GM18499 (cell line): Measurements from ENCODE around the gene NR4A3.

Source experiments
- ATAC-seq: cut with Tn5 transposase; IDR thresholded peaks from one replicate; pipeline ENCODE4 v1.9.1; 2021; ENCODE audit warnings: moderate number of reproducible peaks; ENCODE audit not compliant: insufficient read depth, unreplicated experiment

Gene NR4A3

DNA sequence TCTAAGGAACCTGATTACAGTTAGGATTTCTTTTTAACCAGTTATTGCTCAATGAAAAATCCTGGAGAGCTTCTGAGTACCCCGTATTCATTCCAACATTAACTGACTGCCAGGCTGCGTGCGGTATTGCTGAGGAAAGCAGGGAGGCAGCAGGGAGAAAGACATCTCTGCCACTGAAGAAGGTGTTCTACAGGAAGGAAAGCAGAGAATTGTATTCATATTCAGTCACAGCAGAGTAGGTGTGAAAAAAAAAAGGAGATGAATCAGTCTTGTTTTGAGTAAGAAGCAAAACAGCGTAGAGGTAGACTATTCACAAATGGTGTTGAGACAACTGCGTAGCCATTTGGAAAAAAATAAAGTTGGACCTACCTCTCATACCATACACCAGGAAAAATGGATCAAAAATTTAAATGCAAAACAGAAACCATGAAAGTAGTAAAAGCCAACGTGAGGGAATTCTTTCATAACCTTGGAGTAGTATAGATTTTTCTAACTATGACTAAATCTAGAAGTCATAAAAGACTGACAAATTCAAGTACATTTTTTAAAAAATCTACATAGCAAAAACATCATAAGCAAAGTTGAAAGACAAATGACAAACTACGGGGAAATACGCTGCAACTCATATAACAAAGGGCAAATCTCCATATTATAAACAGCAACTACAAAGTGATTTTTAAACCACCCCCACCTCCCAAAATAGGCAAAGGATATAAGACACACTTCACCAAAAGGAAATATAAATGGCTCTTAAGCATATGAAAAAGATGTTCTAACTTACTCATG lies 9.9 kb upstream of the NR4A3 start:
- ATAC-seq, result no peak

DNA sequence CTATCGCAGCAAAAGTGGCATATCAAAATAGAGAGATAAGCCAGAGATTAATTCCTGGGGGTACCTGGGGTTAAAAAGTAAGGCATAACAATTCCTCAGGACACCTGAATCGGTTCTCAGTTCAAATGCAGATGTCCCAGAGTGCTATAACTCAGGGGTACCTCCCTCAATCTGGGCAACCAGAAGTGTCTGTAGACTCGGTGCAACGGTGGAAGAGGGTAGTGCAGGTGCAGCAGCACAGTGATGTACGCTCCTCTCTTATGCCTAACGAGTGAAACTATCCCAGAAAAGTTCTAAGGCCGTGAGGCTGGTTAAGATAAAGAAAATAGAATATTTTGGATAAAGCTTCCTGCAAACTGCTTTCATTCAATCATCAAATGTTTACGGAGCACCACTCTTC lies 7.9 kb upstream of the NR4A3 start:
- ATAC-seq, result no peak

DNA sequence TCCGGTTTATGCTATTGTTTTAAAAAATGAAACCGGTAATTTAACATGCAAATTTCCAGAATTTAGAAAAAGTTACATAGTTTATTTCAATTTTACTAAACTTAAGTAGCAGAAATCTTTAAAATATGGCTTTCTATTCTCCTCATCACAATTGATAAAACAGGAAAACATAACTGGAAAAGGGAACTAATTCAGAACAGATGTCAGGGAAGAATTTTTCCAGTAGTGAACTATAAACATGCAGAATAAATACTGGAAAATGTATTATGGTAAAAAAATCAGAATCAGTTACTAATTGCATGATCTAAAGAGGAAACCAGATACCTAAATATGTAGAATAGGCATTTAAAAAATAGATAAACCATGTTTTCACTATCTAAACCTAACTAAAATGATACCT lies 7.3 kb upstream of the NR4A3 start:
- no peak for ATAC-seq

DNA sequence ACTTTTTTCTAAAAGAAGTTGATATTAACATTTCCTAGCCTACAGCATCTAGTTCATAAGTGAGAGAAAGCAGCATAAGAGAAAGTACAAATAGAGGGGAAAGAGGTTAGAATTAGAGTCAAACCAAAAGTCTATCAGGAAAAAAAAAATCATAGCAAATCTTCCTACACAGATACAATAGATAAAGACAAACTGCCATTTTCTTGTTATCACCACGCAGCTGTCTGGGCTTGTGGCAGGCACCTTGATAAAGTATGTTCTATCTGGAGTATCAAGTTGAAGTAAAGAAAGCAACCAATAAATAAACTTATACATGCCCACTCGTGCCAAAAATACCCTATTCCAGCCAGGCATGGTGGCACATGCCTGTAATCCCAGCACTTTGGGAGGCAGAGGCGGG lies 5.3 kb upstream of the NR4A3 start:
- ATAC-seq, result no peak

DNA sequence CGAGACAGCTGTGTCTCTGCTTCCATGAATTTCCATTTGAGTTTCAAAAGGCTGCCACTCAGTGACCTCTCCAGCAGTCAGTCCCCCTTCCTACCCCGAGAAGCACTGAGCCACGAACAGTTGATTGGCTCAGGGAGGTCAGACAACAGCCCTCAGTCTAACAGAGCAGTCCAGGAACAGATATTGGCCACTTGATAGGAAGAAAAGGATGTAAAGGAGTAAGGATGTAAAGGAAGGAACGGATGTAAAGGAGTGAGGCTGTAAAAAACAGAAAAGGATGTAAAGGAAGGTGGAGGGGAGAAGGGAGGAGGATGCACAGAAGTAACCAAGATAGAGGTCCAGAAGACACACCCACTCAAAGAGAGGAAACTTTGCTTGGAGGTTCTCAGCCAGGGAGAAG lies 3.2 kb upstream of the NR4A3 start:
- no peak for ATAC-seq

DNA sequence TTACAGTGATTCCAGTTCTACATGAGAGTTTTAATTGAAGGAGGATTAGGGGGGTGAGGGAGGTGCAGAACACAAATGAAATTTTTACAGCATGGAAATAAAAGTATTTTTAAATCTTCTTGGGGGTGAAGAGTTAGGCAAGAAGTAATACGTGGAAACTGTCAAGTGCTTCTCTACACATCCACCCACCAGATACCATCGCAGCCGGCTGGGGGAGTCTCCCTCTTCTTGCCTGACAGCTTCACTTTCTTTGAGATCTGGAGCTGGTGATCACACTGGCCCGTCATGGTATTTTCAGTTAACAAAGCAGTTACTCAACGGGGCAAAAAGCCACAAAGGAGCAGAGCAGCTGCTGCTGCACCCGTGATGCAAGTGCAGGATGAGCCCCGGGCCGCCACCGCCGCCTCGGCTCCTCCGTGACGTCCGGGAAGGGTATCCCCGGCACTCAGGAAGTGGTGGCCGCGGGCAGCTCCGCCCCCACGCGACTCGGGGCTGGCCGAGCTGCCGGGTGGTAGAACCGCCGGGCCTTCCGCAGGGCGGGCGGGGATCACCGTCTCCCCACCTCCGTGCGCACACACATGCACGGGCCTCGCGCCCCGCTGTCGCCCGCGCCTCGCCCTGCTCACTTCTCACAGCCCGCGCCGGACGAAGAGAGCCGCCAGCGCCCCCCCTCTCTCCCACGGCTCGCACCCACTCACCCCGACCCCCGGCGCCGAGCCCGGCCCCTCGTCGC lies 2.4 kb upstream of the NR4A3 start:
- ATAC-seq, result peak; percentile 26

DNA sequence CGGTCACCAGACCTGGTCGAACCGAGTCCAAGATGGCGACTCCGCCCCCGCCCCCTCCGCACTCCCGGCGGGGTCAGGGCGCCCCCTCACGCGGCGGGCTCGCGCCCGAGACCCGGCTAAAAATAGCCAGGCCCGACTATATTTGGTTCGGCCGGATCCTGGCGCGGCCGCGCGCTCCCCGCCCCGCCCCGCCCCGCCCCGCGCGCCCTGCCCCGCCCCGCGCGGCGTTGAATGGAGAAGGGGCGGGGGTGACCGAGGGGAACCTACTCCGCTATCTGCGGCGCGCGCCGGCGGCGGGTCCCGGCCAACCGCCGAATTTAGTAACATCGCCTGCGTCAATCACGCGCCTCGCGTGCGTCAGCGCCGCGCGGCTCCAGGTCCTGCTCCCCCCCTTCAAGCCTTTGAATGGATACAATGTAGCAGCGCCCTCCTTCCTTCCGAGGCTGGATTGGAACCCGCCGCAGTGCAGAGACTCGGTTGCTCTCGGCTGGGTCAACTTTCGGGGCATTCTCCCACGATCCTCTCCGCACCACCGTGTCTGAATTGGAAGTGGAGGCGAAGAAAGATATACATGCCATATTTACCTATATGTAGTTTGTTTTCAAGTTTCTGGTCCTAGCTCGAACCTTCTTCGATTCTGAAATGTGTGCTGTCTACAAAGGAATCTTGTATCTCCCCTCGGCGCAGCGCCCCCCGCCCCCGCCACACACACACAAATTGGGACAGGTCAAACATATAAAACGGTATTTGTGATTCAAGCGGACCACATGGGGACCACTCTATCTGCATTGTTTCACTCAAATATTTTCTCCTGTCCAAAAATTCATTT lies 1.6 kb upstream of the NR4A3 start:
- peak; percentile 25 for ATAC-seq

DNA sequence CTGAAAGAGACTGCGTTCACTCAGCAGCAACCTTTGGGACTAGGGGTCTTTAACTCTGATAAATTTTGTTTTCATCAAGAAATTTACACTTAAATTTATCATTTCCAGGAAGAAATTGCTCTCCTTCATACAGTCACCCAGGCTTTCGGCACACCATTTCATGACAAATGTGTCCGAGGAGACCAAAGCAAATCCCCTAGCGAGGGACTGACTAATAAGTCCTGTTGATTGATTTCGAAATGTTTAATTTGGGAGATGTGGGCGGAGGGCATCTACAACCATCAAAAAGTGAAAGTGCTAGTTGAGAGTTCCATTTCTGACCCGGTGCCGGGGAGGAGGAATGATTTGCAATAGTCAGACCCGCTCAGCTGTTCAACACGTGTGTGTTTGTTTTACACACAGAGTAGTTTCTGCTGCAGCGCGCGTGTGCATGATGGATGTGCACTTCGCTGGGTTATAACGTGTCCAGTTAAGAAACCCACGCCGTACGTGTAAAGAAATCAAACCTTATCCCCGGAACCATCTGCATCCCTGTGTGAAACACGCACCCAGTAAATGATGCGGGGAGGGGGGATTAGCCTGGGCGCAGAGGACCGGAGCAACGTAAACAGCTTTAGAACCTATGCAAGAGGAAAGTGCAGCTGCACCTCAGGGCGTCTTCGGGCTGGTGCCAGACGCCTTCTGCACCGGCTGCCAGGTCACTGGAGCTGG lies 845 bp upstream of the NR4A3 start:
- no peak for ATAC-seq

DNA sequence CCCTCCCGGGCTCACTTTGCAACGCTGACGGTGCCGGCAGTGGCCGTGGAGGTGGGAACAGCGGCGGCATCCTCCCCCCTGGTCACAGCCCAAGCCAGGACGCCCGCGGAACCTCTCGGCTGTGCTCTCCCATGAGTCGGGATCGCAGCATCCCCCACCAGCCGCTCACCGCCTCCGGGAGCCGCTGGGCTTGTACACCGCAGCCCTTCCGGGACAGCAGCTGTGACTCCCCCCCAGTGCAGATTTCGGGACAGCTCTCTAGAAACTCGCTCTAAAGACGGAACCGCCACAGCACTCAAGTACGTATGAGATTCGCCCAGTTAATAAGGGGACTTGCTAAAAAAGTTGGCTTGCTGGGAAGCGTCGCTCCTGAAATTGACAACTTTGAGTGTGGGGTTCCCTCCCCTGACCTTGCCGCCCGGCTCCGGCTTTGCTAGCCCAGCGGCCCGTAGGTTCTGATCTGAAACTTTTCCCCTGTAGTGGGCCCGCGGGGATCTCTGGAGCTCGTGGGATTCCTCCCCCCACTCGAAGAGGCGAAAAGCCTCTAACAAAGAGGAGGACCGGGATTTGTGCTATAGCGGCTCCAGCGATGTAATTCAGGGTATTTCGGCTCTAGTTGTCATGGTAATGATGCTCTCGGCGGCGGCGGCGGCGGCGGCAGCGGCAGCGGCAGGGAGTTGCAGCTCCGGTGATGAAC lies 572 bp downstream of the NR4A3 start:
- no peak for ATAC-seq

DNA sequence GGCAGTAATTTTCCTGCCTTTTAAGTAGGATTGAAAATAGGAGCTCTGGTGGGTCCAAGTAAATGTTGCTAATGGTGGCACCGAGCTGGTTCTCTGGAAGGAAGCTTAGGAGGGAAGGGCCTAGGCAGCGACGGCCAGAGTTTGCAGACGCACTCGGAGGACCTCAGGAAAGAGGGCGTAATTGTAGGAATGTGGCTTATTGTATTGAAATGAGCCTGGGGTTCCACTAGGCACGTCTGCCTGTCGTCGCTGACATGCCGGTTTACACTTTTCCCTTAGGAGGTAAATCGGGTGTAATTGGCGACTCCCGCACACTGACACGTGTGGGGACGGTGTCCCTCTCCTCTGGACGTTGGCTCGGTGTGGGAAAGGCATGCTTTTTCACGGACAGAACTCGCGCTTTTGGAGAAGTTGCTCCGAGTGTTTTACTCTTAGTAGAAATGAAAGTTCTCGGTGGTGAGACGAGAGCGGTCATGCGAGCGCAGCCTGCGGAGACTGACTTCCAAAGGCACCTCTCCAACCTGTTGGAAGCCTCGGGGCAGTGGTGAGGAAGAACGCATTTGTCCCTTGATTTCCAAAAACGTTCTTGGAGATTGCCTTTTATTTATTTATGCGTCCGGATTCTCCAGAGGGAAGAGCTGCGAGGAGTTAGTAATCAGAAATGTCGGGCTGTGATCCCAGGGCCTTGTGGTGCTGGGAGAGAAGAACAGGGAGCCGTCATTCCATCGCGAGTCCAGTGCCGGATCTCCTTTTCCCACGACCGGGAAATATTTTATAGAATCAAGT lies 1.3 kb downstream of the NR4A3 start:
- ATAC-seq, result no peak

DNA sequence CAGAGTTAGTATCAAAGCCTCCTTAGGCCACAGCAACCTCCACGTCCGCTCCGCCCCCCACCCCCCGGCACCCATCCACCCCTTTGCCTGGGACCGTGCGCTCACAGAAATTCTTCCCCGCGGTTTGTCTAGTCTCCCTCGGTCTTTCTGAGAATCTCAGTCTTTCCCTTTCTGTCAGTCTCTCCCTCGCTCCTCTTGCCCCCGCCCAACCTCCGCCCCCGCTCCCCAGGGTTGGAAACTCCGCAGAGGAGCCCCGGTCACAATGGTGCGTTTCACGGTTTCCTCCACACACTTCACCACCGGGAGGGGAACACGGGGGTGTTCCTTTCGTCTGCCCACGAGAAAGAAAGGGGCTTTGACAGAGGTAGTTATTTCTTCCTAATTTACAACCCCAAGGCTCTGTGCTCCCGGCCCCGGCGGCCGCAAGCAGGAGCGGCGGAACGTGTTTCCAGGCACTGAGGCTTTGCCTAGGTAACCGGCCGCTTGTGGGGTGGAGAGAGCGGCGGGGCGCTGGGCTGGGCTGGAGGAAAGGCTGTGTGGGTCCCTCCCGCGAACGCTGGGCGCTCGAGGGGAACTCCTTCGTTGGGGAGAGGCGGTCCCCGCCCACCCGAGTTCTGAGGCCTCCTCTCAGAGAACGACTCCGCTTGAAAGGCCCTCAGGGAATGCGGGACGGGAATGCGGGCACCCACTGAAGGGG lies 2.1 kb downstream of the NR4A3 start:
- ATAC-seq, result no peak

DNA sequence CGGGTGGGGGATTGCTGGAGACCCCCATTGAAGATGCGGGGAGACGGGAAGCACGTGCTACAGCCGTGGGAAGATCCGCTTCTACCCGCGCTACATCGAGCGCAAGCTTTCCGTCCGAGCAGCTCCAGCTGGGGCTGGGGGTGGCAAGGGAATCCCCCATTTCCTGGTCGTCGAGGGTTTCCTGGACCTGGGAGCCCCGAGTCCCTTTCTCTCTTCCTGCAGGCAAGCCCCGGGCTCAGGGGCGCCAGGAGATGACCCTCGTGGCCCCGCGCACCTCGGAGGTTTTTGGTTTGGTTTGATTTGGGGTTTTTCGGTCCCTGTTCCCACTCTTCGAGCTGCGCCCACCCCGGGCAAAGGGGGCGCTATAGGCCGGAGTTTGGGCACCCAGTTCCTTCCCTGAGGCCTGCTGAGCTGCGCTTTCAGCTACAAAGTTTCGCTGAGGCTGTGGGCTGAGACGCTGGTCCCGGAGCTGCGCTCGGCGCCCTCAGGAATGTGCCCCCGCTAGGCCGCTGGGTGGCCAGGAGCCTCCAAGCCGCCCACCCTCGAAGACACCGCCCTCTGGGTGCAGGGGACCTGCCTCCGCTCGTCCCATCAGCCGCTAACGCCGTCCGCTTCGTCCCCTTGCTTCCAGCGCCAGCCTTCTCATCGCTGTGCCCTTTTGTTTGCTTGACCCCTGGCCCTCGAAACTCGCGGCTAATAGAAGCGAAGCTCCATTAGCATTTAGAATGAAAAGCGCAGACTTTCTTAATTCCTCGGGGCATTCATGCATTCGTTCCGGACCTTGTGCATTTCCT lies 2.9 kb downstream of the NR4A3 start:
- no peak for ATAC-seq

DNA sequence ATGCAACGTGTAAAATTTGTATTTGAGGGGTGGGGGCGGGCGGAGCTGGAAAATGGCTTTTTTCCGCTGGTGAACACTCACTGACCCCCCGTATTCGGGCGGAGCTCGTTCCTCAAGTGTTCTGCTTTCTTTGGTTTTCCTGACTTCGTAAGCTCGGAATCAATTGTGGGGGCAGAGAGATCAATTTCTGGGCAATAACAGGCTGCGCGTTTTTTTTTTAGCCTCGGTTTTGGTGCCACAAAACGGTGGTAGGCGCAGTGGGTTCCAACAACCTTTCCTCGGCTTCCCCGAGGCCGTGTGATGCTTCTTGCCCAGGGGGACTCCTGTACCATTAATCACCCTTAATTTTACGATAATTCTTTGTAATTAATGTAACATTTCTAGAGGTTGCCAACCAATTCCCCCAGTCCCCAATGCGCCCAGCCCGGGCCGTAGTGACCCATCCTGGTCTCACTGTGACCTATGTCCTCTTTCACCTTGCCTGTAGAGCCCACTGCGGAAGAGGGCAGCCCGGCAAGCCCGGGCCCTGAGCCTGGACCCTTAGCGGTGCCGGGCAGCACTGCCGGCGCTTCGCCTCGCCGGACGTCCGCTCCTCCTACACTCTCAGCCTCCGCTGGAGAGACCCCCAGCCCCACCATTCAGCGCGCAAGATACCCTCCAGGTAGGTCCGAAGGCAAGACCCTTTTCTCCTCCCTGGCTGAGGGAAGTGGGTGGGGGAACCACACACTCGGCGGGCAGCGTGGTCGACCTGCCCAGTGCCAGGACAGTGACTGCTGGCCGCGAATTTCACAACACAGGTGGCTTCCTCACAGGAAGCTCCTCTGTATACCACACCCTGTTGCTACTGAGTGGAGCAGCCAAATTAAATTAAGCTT lies 3.7 kb downstream of the NR4A3 start:
- ATAC-seq, result no peak

DNA sequence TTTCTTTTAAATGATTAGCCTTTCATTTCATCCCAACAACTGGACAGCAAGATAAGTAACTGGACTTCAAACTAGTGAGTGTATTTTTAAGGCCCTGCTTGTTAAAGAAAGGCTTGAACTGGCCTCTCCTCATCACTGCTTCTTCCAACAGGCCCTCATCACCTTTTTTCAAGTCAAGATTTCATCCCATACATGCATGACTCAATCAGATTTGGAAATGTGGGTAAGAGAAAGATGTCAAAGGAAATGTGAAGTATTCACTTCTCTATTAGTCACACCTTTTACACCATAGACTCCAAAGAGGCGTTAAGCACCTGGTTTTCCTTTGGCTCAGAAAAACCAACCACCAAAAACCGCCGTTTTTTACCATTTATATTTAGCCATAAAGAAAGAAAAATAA lies 4.9 kb downstream of the NR4A3 start:
- ATAC-seq, result no peak

DNA sequence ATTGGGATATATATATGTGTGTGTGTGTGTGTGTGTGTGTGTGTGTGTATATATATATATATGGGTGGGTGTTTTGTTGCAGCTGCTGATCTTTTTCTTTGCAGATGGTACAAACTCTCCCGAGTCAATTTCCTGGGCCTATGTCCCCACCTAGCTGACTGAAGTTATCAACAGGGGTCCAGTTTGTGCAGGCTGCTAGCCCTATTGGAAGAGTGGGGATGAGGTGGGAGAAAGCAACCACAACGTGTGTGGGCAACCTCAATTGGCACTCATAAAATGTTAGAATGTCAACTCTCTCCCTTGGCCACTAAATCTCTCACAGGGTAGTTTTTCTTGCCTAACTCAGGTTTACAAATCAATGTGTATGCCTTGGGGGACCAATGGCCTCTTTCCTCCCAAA lies 5.6 kb downstream of the NR4A3 start:
- no peak for ATAC-seq

DNA sequence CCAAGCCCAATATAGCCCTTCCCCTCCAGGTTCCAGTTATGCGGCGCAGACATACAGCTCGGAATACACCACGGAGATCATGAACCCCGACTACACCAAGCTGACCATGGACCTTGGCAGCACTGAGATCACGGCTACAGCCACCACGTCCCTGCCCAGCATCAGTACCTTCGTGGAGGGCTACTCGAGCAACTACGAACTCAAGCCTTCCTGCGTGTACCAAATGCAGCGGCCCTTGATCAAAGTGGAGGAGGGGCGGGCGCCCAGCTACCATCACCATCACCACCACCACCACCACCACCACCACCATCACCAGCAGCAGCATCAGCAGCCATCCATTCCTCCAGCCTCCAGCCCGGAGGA lies 6.3 kb downstream of the NR4A3 start:
- ATAC-seq, result no peak
